Bone marrow (tissue), 2 donors: ENCODE results near the gene PLA2G2A.
"Not testable (repeated sequence)": the region's sequence is repeated elsewhere in the genome, so short reads cannot be mapped to it uniquely, and the experiment has no call there.

Source experiments
- DNase-seq, 2 donors: peaks; one replicate each; lab custom pipeline; 2025; lab: John Stamatoyannopoulos, UW

The PLA2G2A gene, protein sequence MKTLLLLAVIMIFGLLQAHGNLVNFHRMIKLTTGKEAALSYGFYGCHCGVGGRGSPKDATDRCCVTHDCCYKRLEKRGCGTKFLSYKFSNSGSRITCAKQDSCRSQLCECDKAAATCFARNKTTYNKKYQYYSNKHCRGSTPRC

DNA sequence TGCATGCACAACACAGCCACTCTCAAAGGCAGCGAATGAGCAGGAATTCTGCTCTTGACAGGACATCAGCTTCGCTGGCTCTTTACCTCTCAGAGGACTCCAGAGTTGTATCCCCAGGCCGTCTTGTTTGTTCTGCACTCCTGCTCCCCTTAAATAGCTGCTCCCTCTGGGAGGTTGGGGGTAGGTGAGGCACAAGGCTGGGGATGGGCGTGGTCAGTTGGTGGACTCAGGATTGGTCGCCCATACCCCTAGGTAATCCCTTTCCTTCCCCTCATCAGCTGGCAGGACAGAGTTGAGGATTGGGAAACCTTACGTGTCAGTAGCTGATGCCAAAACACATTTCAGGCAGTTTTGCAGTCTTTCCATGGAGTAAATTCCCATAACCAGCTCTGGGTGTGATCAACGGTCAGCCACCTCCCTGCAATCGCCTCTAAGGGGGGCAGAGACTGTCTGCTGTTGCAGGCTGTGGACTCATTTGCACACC, at the start of gene PLA2G2A:
TSS of gene PLA2G2A (minus strand) at position 125 of the 484 bp plus-strand sequence. CDS start 845 bp downstream, outside the sequence.
- no peak for DNase-seq

- DNase-seq: no peak
Observed at GRCh38 chr1:20028726-20029125, 49.3 kb upstream of the PLA2G2A start.

DNA sequence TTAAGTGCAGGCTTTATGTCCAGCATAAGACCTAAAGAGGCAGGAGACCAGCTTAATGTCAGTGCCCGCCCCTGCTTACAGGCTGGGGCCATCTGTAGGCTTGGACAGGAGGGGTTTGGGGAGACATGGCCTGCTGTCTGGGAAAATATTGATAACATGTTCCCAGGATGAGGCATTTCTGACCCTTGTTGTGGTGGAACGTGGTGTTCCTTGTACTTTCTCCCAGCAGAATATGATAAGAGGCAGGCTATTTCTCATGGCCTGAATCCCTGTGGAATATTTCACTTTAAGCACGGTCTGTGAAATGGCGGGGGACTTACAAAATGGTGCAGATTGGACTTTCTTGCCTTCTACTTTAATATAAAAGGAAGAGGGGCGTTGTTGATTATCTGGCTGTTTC, 48.7 kb upstream of the PLA2G2A start:
- DNase-seq: no peak

GRCh38 chr1:20017741-20018140, 38.3 kb upstream of the PLA2G2A start:
- DNase-seq: no peak

GRCh38 chr1:20014153-20014552, 34.7 kb upstream of the PLA2G2A start:
- DNase-seq: no peak

DNA sequence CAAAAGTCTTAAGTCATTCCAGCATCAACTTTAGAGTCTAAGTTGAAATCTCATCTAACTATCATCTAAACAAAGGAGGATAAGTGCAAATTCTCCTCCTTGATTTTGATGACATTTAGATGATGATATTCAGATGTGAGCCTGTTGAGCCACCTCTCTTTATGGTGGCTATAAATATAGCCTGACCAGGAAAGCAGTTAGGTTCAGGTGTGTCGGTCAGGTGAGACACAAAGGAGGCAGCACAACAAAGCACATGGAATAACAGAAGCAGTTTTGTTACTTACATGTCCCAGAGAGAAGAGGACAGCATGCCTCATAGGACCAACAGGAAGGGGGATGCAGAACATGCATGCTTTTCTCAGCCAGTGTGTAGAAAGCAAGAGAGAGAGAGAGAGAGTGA, 30.6 kb upstream of the PLA2G2A start:
- no peak for DNase-seq

DNA sequence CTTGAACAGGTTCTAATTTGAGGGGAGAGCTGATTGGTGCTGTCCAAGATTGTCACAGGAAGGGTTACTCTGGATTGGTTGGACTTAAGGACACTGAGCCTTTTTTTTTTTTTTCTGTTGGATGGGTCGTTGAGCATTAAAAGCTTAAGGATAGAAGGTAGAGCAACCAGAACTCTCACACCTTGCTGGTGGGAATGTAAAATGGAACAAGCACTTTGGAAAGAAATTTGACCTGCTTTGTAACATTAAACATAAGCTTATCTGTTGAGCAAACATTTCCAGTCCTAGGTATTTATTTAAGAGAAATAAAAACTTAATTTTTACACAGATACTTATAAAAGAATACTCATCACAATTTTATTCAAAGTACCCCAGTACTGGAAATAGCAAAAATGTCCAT, 29.8 kb upstream of the PLA2G2A start:
- no peak for DNase-seq

DNA sequence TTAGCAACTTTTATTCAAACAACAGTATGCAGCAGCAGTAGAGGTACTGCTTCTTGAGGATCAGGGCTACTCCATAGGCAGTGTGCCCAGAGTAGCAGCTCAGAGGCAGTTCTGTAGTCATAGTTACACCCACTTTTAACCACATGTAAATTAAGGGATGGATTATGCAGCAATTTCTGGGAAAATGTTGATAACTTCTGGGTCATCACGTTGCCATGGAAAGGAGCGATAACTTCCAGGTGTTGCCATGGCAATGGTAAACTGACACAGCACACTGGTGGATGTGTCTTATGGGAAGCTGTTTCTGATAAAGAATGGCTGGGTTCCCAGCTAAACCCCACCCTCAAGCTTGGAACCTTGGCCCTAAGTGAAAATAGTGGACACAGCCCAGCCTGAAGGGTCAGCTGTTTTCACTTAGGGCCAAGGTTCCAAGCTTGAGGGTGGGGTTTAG, 29.0 kb upstream of the PLA2G2A start:
- DNase-seq: no peak

GRCh38 chr1:19998823-19999222, 19.4 kb upstream of the PLA2G2A start:
- not testable (repeated sequence) for DNase-seq

DNA sequence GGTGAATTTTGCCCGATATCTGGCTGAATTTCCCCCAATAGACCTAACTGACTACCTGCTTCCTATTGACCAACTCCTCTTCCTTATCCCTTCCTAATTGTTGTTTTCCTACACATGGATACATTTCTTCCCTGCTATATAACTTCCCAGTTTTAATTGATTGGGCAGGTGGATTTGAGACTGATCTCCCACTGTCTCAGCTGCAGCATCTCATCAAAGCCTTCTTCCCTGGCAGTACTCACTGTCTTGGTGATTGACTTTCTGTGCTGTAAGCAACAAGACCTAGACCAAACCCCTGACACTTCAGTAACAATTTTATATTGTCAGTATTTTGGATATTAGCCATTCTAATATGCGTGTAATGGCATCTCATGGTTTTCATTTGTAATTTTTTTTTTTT, 11.3 kb upstream of the PLA2G2A start:
- DNase-seq: no peak

DNA sequence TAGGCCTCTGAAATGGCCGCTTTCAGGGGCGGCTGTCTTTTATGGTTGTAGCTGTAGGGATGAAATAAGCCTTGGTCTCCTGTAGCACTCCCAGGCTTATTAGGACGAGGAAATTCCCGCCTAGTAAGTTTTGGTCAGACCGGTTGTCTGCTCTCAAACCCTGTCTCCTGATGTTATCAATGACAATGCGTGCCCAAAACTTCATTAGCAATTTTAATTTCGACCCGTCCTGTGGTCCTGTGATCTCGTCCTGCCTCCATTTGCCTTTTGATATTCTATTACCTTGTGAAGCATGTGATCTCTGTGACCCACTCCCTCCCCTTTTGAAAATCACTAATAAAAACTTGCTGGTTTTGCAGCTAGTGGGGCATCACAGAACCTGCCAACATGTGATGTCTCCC, 10.8 kb upstream of the PLA2G2A start:
- DNase-seq: not testable (repeated sequence)

- no peak for DNase-seq
Observed at GRCh38 chr1:19988267-19989006, 9.0 kb upstream of the PLA2G2A start.

GRCh38 chr1:19987719-19988118, 8.3 kb upstream of the PLA2G2A start:
- DNase-seq: no peak

DNA sequence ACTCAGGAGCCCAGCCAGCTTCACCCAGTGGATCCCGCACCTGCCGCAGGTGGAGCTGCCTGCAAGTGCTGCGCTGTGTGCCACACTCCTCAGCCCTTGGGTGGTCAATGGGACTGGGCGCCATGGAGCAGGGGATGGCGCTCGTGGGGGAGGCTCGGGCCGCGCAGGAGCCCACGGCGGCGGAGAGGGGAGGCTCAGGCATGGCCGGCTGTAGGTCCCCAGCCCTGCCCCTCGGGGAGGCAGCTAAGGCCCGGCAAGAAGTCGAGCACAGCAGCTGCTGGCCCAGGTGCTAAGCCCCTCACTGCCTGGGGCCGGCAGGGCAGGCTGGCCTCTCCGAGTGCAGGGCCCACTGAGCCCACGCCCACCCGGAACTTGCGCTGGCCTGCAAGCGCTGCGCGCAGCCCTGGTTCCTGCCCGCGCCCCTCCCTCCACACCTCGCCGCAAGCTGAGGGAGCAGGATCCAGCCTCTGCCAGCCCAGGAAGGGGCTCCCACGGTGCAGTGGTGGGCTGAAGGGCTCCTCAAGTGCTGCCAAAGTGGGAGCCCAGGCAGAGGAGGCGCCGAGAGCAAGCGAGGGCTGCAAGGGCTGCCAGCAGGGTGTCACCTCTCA, 5.1 kb upstream of the PLA2G2A start:
- not testable (repeated sequence) for DNase-seq

DNA sequence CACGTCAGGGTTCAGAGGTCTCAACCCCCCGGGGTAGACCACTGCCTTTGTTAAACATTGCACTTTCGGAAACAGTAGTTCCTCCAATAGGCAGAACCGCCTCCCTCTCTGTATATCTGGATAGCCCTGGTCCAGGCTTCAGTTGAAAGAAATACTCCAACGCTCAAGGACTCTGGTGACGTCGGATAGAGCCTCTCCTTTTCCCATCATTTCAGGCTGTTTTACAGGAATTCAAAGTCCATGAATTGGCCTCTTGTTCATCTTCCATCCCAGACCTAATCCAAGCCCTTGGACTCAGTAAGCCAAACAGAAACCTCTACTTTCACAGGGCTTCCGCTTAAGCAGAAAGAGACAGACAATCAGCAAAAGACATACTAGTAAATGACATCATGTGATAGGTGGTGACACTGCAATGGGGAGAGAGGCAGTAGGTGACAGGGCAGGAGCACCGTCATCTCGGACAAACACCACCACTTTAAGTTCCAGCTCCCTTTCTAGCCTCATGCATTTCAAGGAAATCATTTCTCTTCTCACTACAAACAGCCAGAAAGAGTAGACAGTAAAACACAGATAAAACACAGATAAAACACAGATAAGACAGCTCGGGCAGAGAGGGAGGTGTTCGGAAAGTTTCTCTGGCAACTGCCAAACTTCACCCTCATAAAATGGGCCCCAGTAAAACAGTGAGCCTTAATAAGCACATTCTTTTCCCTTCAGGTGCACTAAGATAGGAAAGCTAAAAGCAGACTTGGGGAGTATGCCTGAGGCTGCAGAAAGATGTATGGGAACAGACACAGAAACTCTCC, 2.3 kb upstream of the PLA2G2A start:
- DNase-seq: no peak

- DNase-seq: no peak
Observed at GRCh38 chr1:19981170-19981506, 1.7 kb upstream of the PLA2G2A start.

DNA sequence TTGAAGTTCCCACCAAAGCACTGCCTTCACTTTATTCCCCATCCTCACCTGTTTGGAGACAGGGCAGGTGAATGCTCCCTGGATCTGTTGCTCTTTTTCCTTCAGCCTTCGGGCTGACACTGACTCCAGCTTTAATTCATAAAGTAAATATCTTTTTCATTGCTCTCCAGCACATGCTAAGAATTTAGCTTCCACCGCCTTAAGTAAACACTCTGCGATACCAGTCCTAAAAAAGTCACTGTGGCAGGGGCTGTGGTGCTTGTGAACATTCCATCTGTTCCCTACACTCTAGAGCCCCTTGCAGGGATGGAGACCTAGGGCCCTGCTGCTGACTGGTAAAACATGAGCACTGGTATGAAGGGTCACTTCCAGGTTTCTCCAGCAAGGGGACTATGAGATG, 896 bp upstream of the PLA2G2A start:
- no peak for DNase-seq

DNA sequence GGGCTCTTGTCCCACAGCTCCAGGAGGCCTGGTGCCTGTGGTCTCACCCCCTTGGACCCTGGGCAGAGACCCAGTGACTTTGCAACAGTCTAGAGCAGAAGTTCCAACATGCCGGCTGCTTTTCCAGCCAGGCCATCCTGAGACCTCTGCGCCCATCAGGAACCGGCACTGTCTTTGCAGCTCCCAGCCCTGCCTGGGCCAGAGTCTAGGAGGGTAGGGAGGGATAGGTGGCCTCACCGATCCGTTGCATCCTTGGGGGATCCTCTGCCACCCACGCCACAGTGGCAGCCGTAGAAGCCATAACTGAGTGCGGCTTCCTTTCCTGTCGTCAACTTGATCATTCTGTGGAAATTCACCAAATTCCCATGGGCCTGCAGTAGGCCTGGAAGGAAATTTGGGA, 1.3 kb downstream of the PLA2G2A start:
- no peak for DNase-seq

DNA sequence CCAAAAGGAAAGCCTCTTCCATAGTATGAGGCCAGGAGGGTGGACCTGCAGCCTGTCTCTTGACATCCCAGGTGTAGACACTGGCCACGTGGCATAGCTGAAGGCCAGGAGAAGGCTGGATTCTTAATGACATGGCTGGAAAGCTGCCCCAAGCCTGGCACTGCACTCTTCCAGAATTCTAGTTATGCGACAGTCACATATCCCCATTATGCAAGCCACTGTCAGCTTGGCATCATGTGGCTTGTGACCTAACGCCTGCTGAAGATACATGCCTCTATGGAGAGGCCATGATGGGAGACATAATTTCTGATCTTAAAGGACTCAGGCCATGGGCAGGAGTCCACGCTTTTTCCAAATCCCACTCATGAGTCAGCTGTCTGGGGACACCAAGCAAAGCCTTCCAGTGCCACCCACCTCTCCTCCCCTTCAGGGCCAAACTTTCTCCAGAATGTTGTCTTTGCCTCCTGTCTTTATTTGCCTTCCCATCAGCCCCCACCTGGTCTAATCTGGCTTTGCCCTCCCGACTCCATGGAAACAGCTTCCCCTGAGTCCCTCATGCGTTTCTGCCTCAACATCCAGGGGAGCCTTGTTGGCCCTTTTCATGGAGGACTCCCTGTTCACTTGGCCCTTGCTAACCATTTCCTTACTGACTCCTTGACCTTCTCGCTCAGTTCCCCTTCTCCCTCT, 3.0 kb downstream of the PLA2G2A start:
- no peak for DNase-seq

GRCh38 chr1:19975423-19976193, 3.8 kb downstream of the PLA2G2A start:
- DNase-seq: no peak

- no peak for DNase-seq
Observed at GRCh38 chr1:19974822-19975416, 4.5 kb downstream of the PLA2G2A start.
